OCI-LY3 (cell line): ENCODE measurements around the gene RNF138.

Experiments
- H2AFZ ChIP-seq: fragments of 200-600, 300-600 bp; shearing (Covaris generic); 2 replicates; pipeline ENCODE4 v1.6.0; 2014; ENCODE audit warnings: antibody characterized with exemption, low read depth, low read length
- H3K27ac ChIP-seq: fragments of 200-600, 300-600 bp; sonication (generic); 2 replicates; pipeline ENCODE4 v1.5.1; 2014; ENCODE audit warnings: mild to moderate bottlenecking, low read length, moderate library complexity, mixed read lengths
- H3K27me3 ChIP-seq: fragments of 200-600, 300-600 bp; sonication (generic); 2 replicates; pipeline ENCODE4 v1.6.1; 2014; ENCODE audit warnings: low read depth, low read length, mixed read lengths
- H3K36me3 ChIP-seq: fragments of 200-600, 300-600 bp; sonication (generic); replicated peaks from 2 replicates; pipeline ENCODE3; 2014; ENCODE audit warnings: low read depth, low read length, mixed read lengths
- H3K4me1 ChIP-seq: fragments of 300-600, 200-600 bp; sonication (generic); 2 replicates; pipeline ENCODE4 v1.6.1; 2014; ENCODE audit warnings: low read length, mixed read lengths
- H3K4me2 ChIP-seq: fragments of 200-600, 300-600 bp; sonication (generic); 2 replicates; pipeline ENCODE4 v1.6.1; 2014; ENCODE audit warnings: low read length, mixed read lengths
- H3K4me3 ChIP-seq: fragments of 300-600, 200-600 bp; sonication (generic); 2 replicates; pipeline ENCODE4 v1.5.1; 2014; ENCODE audit warnings: antibody characterized with exemption, mild to moderate bottlenecking, low read length, moderate library complexity
- H3K79me2 ChIP-seq: fragments of 300-600, 200-600 bp; shearing (Covaris generic); 2 replicates; pipeline ENCODE4 v1.6.1; 2014; ENCODE audit warnings: mild to moderate bottlenecking, low read length, mixed read lengths
- H3K9ac ChIP-seq: fragments of 300-600, 200-600 bp; shearing (Covaris generic); 2 replicates; pipeline ENCODE4 v1.6.0; 2014; ENCODE audit warnings: mild to moderate bottlenecking, low read length, moderate library complexity
- H3K9me3 ChIP-seq: fragments of 200-600, 300-600 bp; shearing (Covaris generic); 2 replicates; pipeline ENCODE4 v1.6.1; 2014; ENCODE audit warnings: low read length, mixed read lengths; ENCODE audit not compliant: insufficient read depth
- H4K20me1 ChIP-seq: fragments of 200-600, 300-600 bp; sonication (generic); 2 replicates; pipeline ENCODE4 v1.6.1; 2016; ENCODE audit warnings: low read length, mixed read lengths; ENCODE audit not compliant: insufficient read depth
- EZH2phosphoT487 ChIP-seq: fragments of 200-600 bp; shearing (Covaris generic); IDR thresholded peaks from 2 replicates; pipeline ENCODE4 v1.6.1; 2018; ENCODE audit warnings: antibody characterized with exemption, mixed run types, low read depth
- TF ChIP-seq, protein P1 (sequence below): fragments of 200-600, 300-600 bp; sonication (generic); IDR thresholded peaks from 2 replicates; pipeline ENCODE4 v1.5.1; 2014; ENCODE audit warnings: antibody characterized with exemption, low read length, low read depth

Gene RNF138

DNA sequence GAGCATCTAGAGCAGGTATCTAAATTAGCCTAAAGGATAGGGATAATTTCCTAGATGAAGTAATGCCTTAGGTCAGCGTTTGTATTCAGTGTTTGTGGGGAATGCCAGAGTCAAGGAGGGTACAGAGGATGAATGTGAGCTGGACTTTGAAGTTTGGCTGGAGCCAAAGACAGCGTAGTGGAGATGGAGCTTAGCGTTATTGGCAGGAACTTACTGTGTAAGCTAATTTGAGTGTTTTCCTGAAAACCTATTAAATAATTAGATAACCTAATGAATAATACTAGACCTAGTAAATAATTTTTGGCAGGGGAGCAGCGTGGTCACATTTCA is 4.2 kb downstream of the RNF138 start:
- H2AFZ ChIP-seq: no peak overlapping the region
- TF ChIP-seq, protein P1, sequence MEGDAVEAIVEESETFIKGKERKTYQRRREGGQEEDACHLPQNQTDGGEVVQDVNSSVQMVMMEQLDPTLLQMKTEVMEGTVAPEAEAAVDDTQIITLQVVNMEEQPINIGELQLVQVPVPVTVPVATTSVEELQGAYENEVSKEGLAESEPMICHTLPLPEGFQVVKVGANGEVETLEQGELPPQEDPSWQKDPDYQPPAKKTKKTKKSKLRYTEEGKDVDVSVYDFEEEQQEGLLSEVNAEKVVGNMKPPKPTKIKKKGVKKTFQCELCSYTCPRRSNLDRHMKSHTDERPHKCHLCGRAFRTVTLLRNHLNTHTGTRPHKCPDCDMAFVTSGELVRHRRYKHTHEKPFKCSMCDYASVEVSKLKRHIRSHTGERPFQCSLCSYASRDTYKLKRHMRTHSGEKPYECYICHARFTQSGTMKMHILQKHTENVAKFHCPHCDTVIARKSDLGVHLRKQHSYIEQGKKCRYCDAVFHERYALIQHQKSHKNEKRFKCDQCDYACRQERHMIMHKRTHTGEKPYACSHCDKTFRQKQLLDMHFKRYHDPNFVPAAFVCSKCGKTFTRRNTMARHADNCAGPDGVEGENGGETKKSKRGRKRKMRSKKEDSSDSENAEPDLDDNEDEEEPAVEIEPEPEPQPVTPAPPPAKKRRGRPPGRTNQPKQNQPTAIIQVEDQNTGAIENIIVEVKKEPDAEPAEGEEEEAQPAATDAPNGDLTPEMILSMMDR: no peak
- TF ChIP-seq EZH2phosphoT487: no peak
- H3K27ac ChIP-seq: no peak overlapping the region
- H3K4me1 ChIP-seq: peaks cover 19% of the 10 kb centered on the region
- H4K20me1 ChIP-seq: peaks cover 56% of the 10 kb centered on the region
- H3K27me3 ChIP-seq: no peaks in the 10 kb centered on the region
- H3K4me3 ChIP-seq: no peak overlapping the region
- H3K9me3 ChIP-seq: no peaks in the 10 kb centered on the region
- no peak overlapping the region for H3K4me2 ChIP-seq
- peaks cover 84% of the 10 kb centered on the region for H3K79me2 ChIP-seq
- peaks cover 42% of the 10 kb centered on the region for H3K36me3 ChIP-seq
- H3K9ac ChIP-seq: no peak overlapping the region

DNA sequence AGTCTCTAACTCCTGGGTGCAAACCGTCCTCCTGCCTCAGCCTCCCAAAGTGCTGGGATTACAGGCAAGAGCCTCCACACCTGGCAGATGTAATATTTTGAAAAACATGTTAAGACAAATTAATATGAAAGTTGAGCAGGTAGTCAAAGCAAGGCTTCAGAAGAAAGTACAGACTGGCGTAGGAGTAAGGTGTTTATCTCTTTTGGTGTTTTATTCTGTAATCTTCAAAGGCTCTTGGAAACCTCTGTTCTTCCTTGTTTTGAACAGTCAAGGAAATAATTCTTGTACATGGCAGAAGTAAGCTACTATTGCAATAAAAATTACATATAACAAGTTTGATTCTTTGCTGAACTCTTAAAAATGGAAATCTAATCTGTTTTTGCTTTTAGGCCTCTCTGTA is 5.3 kb downstream of the RNF138 start:
- H4K20me1 ChIP-seq: peaks cover 62% of the 10 kb centered on the region

DNA sequence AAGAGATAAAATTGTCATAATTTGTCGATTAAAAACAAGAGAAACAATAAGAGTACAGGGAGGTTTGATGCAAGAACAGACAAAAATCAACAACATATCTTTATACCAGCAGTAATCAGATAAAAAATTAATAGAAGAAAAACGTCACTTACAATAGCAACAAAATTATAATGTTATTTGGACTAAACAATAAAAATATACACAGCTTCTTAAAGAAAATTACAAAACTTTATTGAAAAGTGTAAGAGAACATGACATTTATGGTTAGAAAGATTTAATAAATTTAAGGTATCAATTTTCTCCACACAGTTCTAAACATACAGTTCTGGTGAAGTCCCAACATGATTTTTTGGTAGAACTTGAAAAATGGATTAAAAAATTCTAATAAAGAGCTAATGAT is 12.8 kb downstream of the RNF138 start:
- peaks cover 100% of the 10 kb centered on the region for H3K79me2 ChIP-seq
- peaks cover 32% of the 10 kb centered on the region for H3K36me3 ChIP-seq
- H2AFZ ChIP-seq: no peak overlapping the region
- H3K27me3 ChIP-seq: no peaks in the 10 kb centered on the region
- no peak for TF ChIP-seq EZH2phosphoT487
- TF ChIP-seq, protein P1: no peak
- H3K4me2 ChIP-seq: no peak overlapping the region
- no peak overlapping the region for H3K4me3 ChIP-seq
- H3K4me1 ChIP-seq: peaks cover 14% of the 10 kb centered on the region
- H3K27ac ChIP-seq: no peak overlapping the region
- peaks cover 71% of the 10 kb centered on the region for H4K20me1 ChIP-seq
- no peak overlapping the region for H3K9ac ChIP-seq
- H3K9me3 ChIP-seq: no peaks in the 10 kb centered on the region

More for the DNA sequence above, 5.3 kb downstream of the RNF138 start:
- Histone ChIP-seq H3K4me1 (peaks cover 19% of the 10 kb centered on the region), H2AFZ (no peak overlapping the region), H3K4me3 (no peak overlapping the region), H3K79me2 (peaks cover 95% of the 10 kb centered on the region), H3K4me2 (no peak overlapping the region), H3K27ac (no peak overlapping the region), H3K9ac (no peak overlapping the region), H3K27me3 (no peaks in the 10 kb centered on the region), H3K36me3 (peaks cover 47% of the 10 kb centered on the region), H3K9me3 (no peaks in the 10 kb centered on the region)
- no peak for TF ChIP-seq EZH2phosphoT487
- TF ChIP-seq, protein P1: no peak

DNA sequence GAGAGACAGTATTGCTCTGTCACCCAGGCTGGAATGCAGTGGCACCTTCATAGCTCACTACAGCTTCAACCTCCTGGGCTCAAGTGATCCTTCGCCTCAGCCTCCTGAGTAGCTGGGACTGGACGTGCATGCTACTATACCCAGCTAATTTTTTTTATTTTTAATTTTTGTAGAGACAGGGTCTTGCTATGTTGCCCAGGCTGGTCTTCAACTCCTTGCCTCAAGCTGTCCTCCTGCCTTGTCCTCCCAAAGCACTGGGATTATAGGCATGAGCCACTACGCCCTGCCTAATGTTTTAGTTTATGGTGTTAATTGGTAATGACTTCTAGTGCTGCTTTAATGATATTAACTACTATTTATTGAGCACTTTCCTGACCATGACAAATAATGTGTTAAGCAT is 18.3 kb downstream of the RNF138 start:
- no peak for TF ChIP-seq EZH2phosphoT487
- TF ChIP-seq, protein P1: no peak
- no peak overlapping the region for H3K4me3 ChIP-seq
- no peak overlapping the region for H2AFZ ChIP-seq
- no peaks in the 10 kb centered on the region for H3K9me3 ChIP-seq
- H3K27me3 ChIP-seq: no peaks in the 10 kb centered on the region
- no peak overlapping the region for H3K27ac ChIP-seq
- peaks cover 22% of the 10 kb centered on the region for H3K4me1 ChIP-seq
- H3K9ac ChIP-seq: no peak overlapping the region
- H3K36me3 ChIP-seq: peaks cover 31% of the 10 kb centered on the region
- peaks cover 73% of the 10 kb centered on the region for H4K20me1 ChIP-seq
- H3K79me2 ChIP-seq: peaks cover 100% of the 10 kb centered on the region
- no peak overlapping the region for H3K4me2 ChIP-seq
